HEK293 (cell line): ENCODE data around the gene ELAVL2.
A peak's percentile ranks its signal among the peaks of the same experiment; 100 is the strongest.

Experiments
- BCL11A ChIP-seq: fragments of 450-650 bp; formaldehyde crosslinking; IDR thresholded peaks from 2 replicates; pipeline ENCODE4 v1.5.1; 2016; ENCODE audit warnings: low read depth, missing biosample characterization, missing genetic modification characterization
- HOXD13 ChIP-seq: sonication (generic); formaldehyde crosslinking; IDR thresholded peaks from 2 replicates; pipeline ENCODE4 v1.8.0; 2022; ENCODE audit warnings: missing genetic modification reagents, borderline replicate concordance
- KLF7 ChIP-seq: fragments of 450-650 bp; formaldehyde crosslinking; IDR thresholded peaks from 2 replicates; pipeline ENCODE4 v1.5.1; 2016; ENCODE audit warnings: missing biosample characterization, missing genetic modification characterization, borderline replicate concordance
- KLF9 ChIP-seq: fragments of 450-650 bp; formaldehyde crosslinking; IDR thresholded peaks from 2 replicates; pipeline ENCODE4 v1.5.1; 2016; ENCODE audit warnings: missing biosample characterization, missing genetic modification characterization, low read depth
- REPIN1 ChIP-seq: fragments of 450-650 bp; formaldehyde crosslinking; IDR thresholded peaks from 2 replicates; pipeline ENCODE4 v1.5.1; 2017; ENCODE audit warnings: missing biosample characterization, missing genetic modification characterization, low read depth
- SCRT2 ChIP-seq: fragments of 450-650 bp; formaldehyde crosslinking; IDR thresholded peaks from 2 replicates; pipeline ENCODE4 v1.5.1; 2016; ENCODE audit warnings: missing biosample characterization, missing genetic modification characterization
- SP3 ChIP-seq: fragments of 450-650 bp; formaldehyde crosslinking; IDR thresholded peaks from 2 replicates; pipeline ENCODE4 v1.5.1; 2016; ENCODE audit warnings: missing biosample characterization, missing genetic modification characterization
- TRIM28 ChIP-seq: IDR thresholded peaks from 2 replicates; pipeline ENCODE4 v1.6.1; 2011; ENCODE audit warnings: low read length, control low read depth, borderline replicate concordance
- WT1 ChIP-seq: fragments of 450-650 bp; formaldehyde crosslinking; IDR thresholded peaks from 2 replicates; pipeline ENCODE4 v1.5.1; 2016; ENCODE audit warnings: missing biosample characterization, missing genetic modification characterization
- ZBTB1 ChIP-seq: fragments of 450-650 bp; formaldehyde crosslinking; IDR thresholded peaks from 2 replicates; pipeline ENCODE4 v1.5.1; 2016; ENCODE audit warnings: missing biosample characterization, missing genetic modification characterization
- ZEB2 ChIP-seq: fragments of 450-650 bp; formaldehyde crosslinking; IDR thresholded peaks from 2 replicates; pipeline ENCODE4 v1.5.1; 2016; ENCODE audit warnings: missing biosample characterization, missing genetic modification characterization
- ZNF112 ChIP-seq: fragments of 450-650 bp; formaldehyde crosslinking; IDR thresholded peaks from 2 replicates; pipeline ENCODE4 v1.5.0; 2017; ENCODE audit warnings: missing biosample characterization, missing genetic modification characterization
- ZNF114 ChIP-seq: fragments of 450-650 bp; formaldehyde crosslinking; IDR thresholded peaks from 2 replicates; pipeline ENCODE4 v1.5.0; 2017; ENCODE audit warnings: missing biosample characterization, missing genetic modification characterization
- ZNF155 ChIP-seq: fragments of 450-650 bp; formaldehyde crosslinking; IDR thresholded peaks from 2 replicates; pipeline ENCODE4 v1.5.1; 2016; ENCODE audit warnings: missing biosample characterization, missing genetic modification characterization
- ZNF157 ChIP-seq: fragments of 450-650 bp; formaldehyde crosslinking; IDR thresholded peaks from 2 replicates; pipeline ENCODE4 v1.5.1; 2016; ENCODE audit warnings: missing biosample characterization, missing genetic modification characterization
- ZNF169 ChIP-seq: fragments of 450-650 bp; formaldehyde crosslinking; IDR thresholded peaks from 2 replicates; pipeline ENCODE4 v1.5.1; 2016; ENCODE audit warnings: missing biosample characterization, missing genetic modification characterization
- ZNF175 ChIP-seq: fragments of 450-650 bp; formaldehyde crosslinking; IDR thresholded peaks from 2 replicates; pipeline ENCODE4 v1.5.1; 2016; ENCODE audit warnings: missing biosample characterization, missing genetic modification characterization
- ZNF214 ChIP-seq: fragments of 450-650 bp; formaldehyde crosslinking; IDR thresholded peaks from 2 replicates; pipeline ENCODE4 v1.5.1; 2017; ENCODE audit warnings: missing biosample characterization, mild to moderate bottlenecking, missing genetic modification characterization, borderline replicate concordance
- ZNF24 ChIP-seq: fragments of 450-650 bp; formaldehyde crosslinking; IDR thresholded peaks from 2 replicates; pipeline ENCODE4 v1.5.1; 2016; ENCODE audit warnings: missing biosample characterization, missing genetic modification characterization
- ZNF274 ChIP-seq, 2 experiments: fragments of 200-500 bp in 1 of 2; fragments of 450-650 bp in 1 of 2; sonication (Bioruptor generic) in 1 of 2; formaldehyde crosslinking in 1 of 2; IDR thresholded peaks; 2 replicates each; pipeline versions ENCODE4 v1.5.1 to v1.6.1; 2014 to 2016; ENCODE audit warnings: borderline replicate concordance in 1 of 2, inconsistent platforms in 1 of 2, low read length in 1 of 2, missing biosample characterization in 1 of 2, missing genetic modification characterization in 1 of 2
- ZNF350 ChIP-seq: fragments of 450-650 bp; formaldehyde crosslinking; IDR thresholded peaks from 2 replicates; pipeline ENCODE4 v1.5.0; 2017; ENCODE audit warnings: missing biosample characterization, mild to moderate bottlenecking, missing genetic modification characterization
- ZNF433 ChIP-seq: fragments of 450-650 bp; formaldehyde crosslinking; IDR thresholded peaks from 2 replicates; pipeline ENCODE4 v1.5.1; 2016; ENCODE audit warnings: missing biosample characterization, missing genetic modification characterization, low read depth
- ZNF521 ChIP-seq: fragments of 450-650 bp; formaldehyde crosslinking; IDR thresholded peaks from 2 replicates; pipeline ENCODE4 v1.5.1; 2017; ENCODE audit warnings: missing biosample characterization, mild to moderate bottlenecking, missing genetic modification characterization
- ZNF544 ChIP-seq: fragments of 450-650 bp; formaldehyde crosslinking; IDR thresholded peaks from 2 replicates; pipeline ENCODE4 v1.5.0; 2017; ENCODE audit warnings: missing biosample characterization, missing genetic modification characterization
- ZNF548 ChIP-seq: fragments of 450-650 bp; formaldehyde crosslinking; IDR thresholded peaks from 2 replicates; pipeline ENCODE4 v1.5.1; 2016; ENCODE audit warnings: missing biosample characterization, missing genetic modification characterization
- ZNF624 ChIP-seq: fragments of 450-650 bp; formaldehyde crosslinking; IDR thresholded peaks from 2 replicates; pipeline ENCODE4 v1.5.1; 2017; ENCODE audit warnings: missing biosample characterization, missing genetic modification characterization
- ZNF645 ChIP-seq: fragments of 450-650 bp; formaldehyde crosslinking; IDR thresholded peaks from 2 replicates; pipeline ENCODE4; 2016; ENCODE audit warnings: missing biosample characterization, missing genetic modification characterization
- ZNF701 ChIP-seq: fragments of 450-650 bp; formaldehyde crosslinking; IDR thresholded peaks from 2 replicates; pipeline ENCODE4 v1.5.1; 2016; ENCODE audit warnings: missing biosample characterization, missing genetic modification characterization
- ZNF707 ChIP-seq: fragments of 450-650 bp; formaldehyde crosslinking; IDR thresholded peaks from 2 replicates; pipeline ENCODE4 v1.5.1; 2016; ENCODE audit warnings: missing biosample characterization, missing genetic modification characterization
- ZNF76 ChIP-seq: fragments of 450-650 bp; formaldehyde crosslinking; IDR thresholded peaks from 2 replicates; pipeline ENCODE4; 2016; ENCODE audit warnings: low read depth, missing biosample characterization, missing genetic modification characterization, borderline replicate concordance
- ZNF843 ChIP-seq: fragments of 450-650 bp; formaldehyde crosslinking; IDR thresholded peaks from 2 replicates; pipeline ENCODE4 v1.5.1; 2016; ENCODE audit warnings: missing biosample characterization, missing genetic modification characterization
- ZSCAN16 ChIP-seq: fragments of 450-650 bp; formaldehyde crosslinking; IDR thresholded peaks from 2 replicates; pipeline ENCODE4 v1.5.1; 2016; ENCODE audit warnings: missing biosample characterization, missing genetic modification characterization
- ZSCAN30 ChIP-seq: fragments of 450-650 bp; IDR thresholded peaks from 2 replicates; pipeline ENCODE4 v1.5.1; 2018; ENCODE audit warnings: missing biosample characterization, mild to moderate bottlenecking, missing genetic modification characterization, moderate library complexity
- TF ChIP-seq, protein P1 (sequence below): fragments of 450-650 bp; formaldehyde crosslinking; IDR thresholded peaks from 2 replicates; pipeline ENCODE4 v1.5.1; 2016; ENCODE audit warnings: missing biosample characterization, missing genetic modification characterization
- TF ChIP-seq, protein P2 (sequence below): fragments of 450-650 bp; formaldehyde crosslinking; IDR thresholded peaks from 2 replicates; pipeline ENCODE4 v1.5.1; 2016; ENCODE audit warnings: missing biosample characterization, missing genetic modification characterization
- TF ChIP-seq, protein P3 (sequence below): fragments of 450-650 bp; formaldehyde crosslinking; IDR thresholded peaks from 2 replicates; pipeline ENCODE4 v1.5.1; 2016; ENCODE audit warnings: missing biosample characterization, missing genetic modification characterization, borderline replicate concordance
- TF ChIP-seq, protein P4 (sequence below): fragments of 450-650 bp; formaldehyde crosslinking; IDR thresholded peaks from 2 replicates; pipeline ENCODE4 v1.5.1; 2016; ENCODE audit warnings: missing biosample characterization, missing genetic modification characterization

The ELAVL2 gene

GRCh38 chr9:23821375-23822181 lies 4.5 kb downstream of the ELAVL2 start (continued):
- TF ChIP-seq HOXD13 (no peak), REPIN1 (no peak), ZNF521 (tag by site-specific recombination) (no peak), ZNF701 (tag by site-specific recombination) (no peak), ZNF548 (tag by site-specific recombination) (no peak), ZNF112 (no peak), KLF7 (tag by site-specific recombination) (0 out of 2 replicates have a peak, but pooled peaks have one; percentile 34), ZSCAN30 (tag by site-specific recombination) (no peak), ZNF24 (tag by site-specific recombination) (no peak), SCRT2 (tag by site-specific recombination) (no peak), BCL11A (tag by site-specific recombination) (no peak), ZNF350 (no peak), ZBTB1 (no peak), ZNF843 (tag by site-specific recombination) (no peak), KLF9 (tag by site-specific recombination) (peak; percentile 82), ZNF707 (tag by site-specific recombination) (no peak), WT1 (tag by site-specific recombination) (no peak), ZNF544 (tag by site-specific recombination) (no peak), ZNF433 (no peak), ZNF175 (tag by site-specific recombination) (no peak), TRIM28 (no peak), ZNF169 (tag by site-specific recombination) (no peak), ZNF274 (IDR thresholded peaks at IDR 0.05; ENCODE audit: low read length) (no peak), ZNF274 (tag by site-specific recombination; IDR thresholded peaks at IDR 0.05; ENCODE audit: borderline replicate concordance) (no peak), ZNF157 (tag by site-specific recombination) (no peak), SP3 (tag by site-specific recombination) (peak; percentile 72), ZEB2 (tag by site-specific recombination) (no peak; the same call in 1 of the 2 replicates), ZNF114 (tag by site-specific recombination) (no peak), ZNF624 (tag by site-specific recombination) (no peak), ZNF155 (tag by site-specific recombination) (no peak), ZNF214 (tag by site-specific recombination) (no peak), ZNF645 (tag by site-specific recombination) (no peak), ZSCAN16 (no peak), ZNF76 (tag by site-specific recombination) (peak; percentile 28; the same call in 1 of the 2 replicates)
- TF ChIP-seq, protein P1, sequence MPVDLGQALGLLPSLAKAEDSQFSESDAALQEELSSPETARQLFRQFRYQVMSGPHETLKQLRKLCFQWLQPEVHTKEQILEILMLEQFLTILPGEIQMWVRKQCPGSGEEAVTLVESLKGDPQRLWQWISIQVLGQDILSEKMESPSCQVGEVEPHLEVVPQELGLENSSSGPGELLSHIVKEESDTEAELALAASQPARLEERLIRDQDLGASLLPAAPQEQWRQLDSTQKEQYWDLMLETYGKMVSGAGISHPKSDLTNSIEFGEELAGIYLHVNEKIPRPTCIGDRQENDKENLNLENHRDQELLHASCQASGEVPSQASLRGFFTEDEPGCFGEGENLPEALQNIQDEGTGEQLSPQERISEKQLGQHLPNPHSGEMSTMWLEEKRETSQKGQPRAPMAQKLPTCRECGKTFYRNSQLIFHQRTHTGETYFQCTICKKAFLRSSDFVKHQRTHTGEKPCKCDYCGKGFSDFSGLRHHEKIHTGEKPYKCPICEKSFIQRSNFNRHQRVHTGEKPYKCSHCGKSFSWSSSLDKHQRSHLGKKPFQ, result no peak; the same call in 1 of the 2 replicates
- TF ChIP-seq, protein P2, sequence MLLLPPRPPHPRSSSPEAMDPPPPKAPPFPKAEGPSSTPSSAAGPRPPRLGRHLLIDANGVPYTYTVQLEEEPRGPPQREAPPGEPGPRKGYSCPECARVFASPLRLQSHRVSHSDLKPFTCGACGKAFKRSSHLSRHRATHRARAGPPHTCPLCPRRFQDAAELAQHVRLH (tag by site-specific recombination), result no peak
- TF ChIP-seq, protein P3, sequence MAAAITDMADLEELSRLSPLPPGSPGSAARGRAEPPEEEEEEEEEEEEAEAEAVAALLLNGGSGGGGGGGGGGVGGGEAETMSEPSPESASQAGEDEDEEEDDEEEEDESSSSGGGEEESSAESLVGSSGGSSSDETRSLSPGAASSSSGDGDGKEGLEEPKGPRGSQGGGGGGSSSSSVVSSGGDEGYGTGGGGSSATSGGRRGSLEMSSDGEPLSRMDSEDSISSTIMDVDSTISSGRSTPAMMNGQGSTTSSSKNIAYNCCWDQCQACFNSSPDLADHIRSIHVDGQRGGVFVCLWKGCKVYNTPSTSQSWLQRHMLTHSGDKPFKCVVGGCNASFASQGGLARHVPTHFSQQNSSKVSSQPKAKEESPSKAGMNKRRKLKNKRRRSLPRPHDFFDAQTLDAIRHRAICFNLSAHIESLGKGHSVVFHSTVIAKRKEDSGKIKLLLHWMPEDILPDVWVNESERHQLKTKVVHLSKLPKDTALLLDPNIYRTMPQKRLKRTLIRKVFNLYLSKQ (tag by site-specific recombination), result no peak
- TF ChIP-seq, protein P4, sequence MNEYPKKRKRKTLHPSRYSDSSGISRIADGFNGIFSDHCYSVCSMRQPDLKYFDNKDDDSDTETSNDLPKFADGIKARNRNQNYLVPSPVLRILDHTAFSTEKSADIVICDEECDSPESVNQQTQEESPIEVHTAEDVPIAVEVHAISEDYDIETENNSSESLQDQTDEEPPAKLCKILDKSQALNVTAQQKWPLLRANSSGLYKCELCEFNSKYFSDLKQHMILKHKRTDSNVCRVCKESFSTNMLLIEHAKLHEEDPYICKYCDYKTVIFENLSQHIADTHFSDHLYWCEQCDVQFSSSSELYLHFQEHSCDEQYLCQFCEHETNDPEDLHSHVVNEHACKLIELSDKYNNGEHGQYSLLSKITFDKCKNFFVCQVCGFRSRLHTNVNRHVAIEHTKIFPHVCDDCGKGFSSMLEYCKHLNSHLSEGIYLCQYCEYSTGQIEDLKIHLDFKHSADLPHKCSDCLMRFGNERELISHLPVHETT (tag by site-specific recombination), result no peak
